ENCODE data around the gene SCART1. TPM values are rescaled to one million over a fixed set of nuclear protein-coding genes. Genes with fewer than 3 reads are reported as not detected.

Gene SCART1
- total and polyA plus RNA-seq, 2 of the 4 experiments (the other 2 are of a cell fraction) = 0.54 to 2.1 TPM

DNA sequence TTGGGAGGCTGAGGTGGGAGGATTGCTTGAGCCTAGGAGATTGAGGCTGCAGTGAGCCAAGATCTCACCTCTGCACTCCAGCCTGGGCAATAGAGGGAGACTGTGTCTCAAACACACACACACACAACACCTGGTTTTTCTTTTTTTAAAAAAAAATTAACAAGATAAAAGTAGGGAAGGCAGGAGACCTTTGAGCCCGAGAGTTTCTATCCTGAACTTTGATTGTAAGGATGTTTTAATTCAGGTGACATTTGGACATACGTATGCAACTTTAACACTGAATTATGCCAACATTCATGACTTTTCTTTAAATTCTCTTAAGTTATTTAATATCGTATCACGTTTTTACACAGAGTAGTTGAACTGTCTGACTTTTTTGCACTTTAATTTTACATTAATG is 61.7 kb downstream of the SCART1 start:
- in situ Hi-C loops (cut with MboI; ENCODE audit: low sequenced_read_pairs) = no loop called here
- no peaks in the 10 kb centered on the region for H3K36me3 ChIP-seq (ENCODE audit: control insufficient read depth, insufficient read depth, low read length)
- no peak overlapping the region for H4K5ac ChIP-seq (ENCODE audit: low read depth, low read length)
- H3K4me3 ChIP-seq (ENCODE audit: insufficient read depth, low read depth, low read length) = no peak overlapping the region
- H3K9me3 ChIP-seq (ENCODE audit: control insufficient read depth, insufficient read depth, low read length) = no peaks in the 10 kb centered on the region
- no peak overlapping the region for H4K8ac ChIP-seq (ENCODE audit: low read depth in 2 of 2, low read length in 2 of 2)
- ChIA-PET CTCF (no interaction called here), POLR2A (ENCODE audit: unreplicated experiment) (no interaction called here)
- no CpG with 5 or more reads among the region's 4 CpGs for WGBS, 2 experiments (ENCODE audit: extremely low coverage in 2 of 2, insufficient read length in 1 of 2)
- H3K4ac ChIP-seq (ENCODE audit: low read depth, low read length) = no peak overlapping the region
- intact Hi-C loops (cut with micrococcal nuclease) = no loop called here
- no peaks in the 10 kb centered on the region for H3K27me3 ChIP-seq (ENCODE audit: control insufficient read depth, insufficient read depth, low read length)
- no peak overlapping the region for H3K56ac ChIP-seq (ENCODE audit: extremely low read depth, insufficient read depth, low read length)
- H3K18ac ChIP-seq (ENCODE audit: low read depth, low read length) = no peak overlapping the region
- ATAC-seq (ENCODE audit: low read depth) = no peak
- H2BK120ac ChIP-seq (ENCODE audit: low read depth, low read length) = no peak overlapping the region
- DNase-seq = no peak
- H3K27ac ChIP-seq (ENCODE audit: insufficient read depth, low read length) = no peak overlapping the region
- H2BK5ac ChIP-seq (ENCODE audit: low read depth, low read length, poor library complexity, severe bottlenecking) = no peak overlapping the region
- H2BK15ac ChIP-seq (ENCODE audit: low read depth, low read length) = no peak overlapping the region
- H3K4me1 ChIP-seq (ENCODE audit: control insufficient read depth, insufficient read depth, low read length) = no peaks in the 10 kb centered on the region
- TF ChIP-seq RCOR1 (IDR thresholded peaks at IDR 0.05; ENCODE audit: insufficient replicate concordance, low read length) (no peak), NFE2L2 (IDR thresholded peaks at IDR 0.05; ENCODE audit: low read depth, low read length) (no peak), SMC3 (IDR thresholded peaks at IDR 0.05; ENCODE audit: low read depth, low read length) (no peak), RFX5 (IDR thresholded peaks at IDR 0.05; ENCODE audit: low read depth, low read length) (no peak), MXI1 (IDR thresholded peaks at IDR 0.05; ENCODE audit: borderline replicate concordance, low read depth, low read length) (no peak), USF2 (IDR thresholded peaks at IDR 0.05; ENCODE audit: low read depth, low read length) (no peak), POLR2A (IDR thresholded peaks at IDR 0.05; ENCODE audit: low read depth, low read length) (no peak), RAD21 (IDR thresholded peaks at IDR 0.05; ENCODE audit: low read length) (no peak), FOS (IDR thresholded peaks at IDR 0.05; ENCODE audit: low read depth, low read length) (no peak), CEBPB (IDR thresholded peaks at IDR 0.05; ENCODE audit: low read depth, low read length) (no peak), BHLHE40 (IDR thresholded peaks at IDR 0.05; ENCODE audit: low read depth, low read length) (no peak), MAZ (IDR thresholded peaks at IDR 0.05; ENCODE audit: borderline replicate concordance, low read depth, low read length) (no peak), CHD1 (IDR thresholded peaks at IDR 0.05; ENCODE audit: low read depth, low read length) (no peak), MAFK (IDR thresholded peaks at IDR 0.05; ENCODE audit: low read depth, low read length) (no peak)
- TF ChIP-seq, protein P1, sequence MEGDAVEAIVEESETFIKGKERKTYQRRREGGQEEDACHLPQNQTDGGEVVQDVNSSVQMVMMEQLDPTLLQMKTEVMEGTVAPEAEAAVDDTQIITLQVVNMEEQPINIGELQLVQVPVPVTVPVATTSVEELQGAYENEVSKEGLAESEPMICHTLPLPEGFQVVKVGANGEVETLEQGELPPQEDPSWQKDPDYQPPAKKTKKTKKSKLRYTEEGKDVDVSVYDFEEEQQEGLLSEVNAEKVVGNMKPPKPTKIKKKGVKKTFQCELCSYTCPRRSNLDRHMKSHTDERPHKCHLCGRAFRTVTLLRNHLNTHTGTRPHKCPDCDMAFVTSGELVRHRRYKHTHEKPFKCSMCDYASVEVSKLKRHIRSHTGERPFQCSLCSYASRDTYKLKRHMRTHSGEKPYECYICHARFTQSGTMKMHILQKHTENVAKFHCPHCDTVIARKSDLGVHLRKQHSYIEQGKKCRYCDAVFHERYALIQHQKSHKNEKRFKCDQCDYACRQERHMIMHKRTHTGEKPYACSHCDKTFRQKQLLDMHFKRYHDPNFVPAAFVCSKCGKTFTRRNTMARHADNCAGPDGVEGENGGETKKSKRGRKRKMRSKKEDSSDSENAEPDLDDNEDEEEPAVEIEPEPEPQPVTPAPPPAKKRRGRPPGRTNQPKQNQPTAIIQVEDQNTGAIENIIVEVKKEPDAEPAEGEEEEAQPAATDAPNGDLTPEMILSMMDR (conservative IDR thresholded peaks at IDR 0.05; ENCODE audit: low read depth, low read length) = no peak
- dilution Hi-C loops (cut with HindIII; ENCODE audit: low sequenced_read_pairs, unreplicated experiment) = no loop called here
- H2BK20ac ChIP-seq (ENCODE audit: low read depth, low read length) = no peak overlapping the region
- no peak overlapping the region for H3K14ac ChIP-seq (replicated peaks; ENCODE audit: low read depth, low read length)
- H2AK9ac ChIP-seq (replicated peaks; ENCODE audit: low read depth, low read length, poor library complexity) = no peak overlapping the region
- no peak overlapping the region for H2AFZ ChIP-seq (replicated peaks; ENCODE audit: low read length, poor library complexity)
- H2AK5ac ChIP-seq (ENCODE audit: low read depth, low read length) = no peak overlapping the region
- H3K4me2 ChIP-seq (ENCODE audit: low read depth, low read length) = no peak overlapping the region
- no peak overlapping the region for H4K91ac ChIP-seq (ENCODE audit: insufficient read depth, low read depth, low read length)
- no peak overlapping the region for H3K9ac ChIP-seq (ENCODE audit: low read depth, low read length)
- no peaks in the 10 kb centered on the region for H4K20me1 ChIP-seq (ENCODE audit: insufficient read depth, low read length)
- no peak overlapping the region for H3K23ac ChIP-seq (ENCODE audit: low read depth, low read length)
- H3K79me1 ChIP-seq (ENCODE audit: low read depth in 1 of 2, low read length in 2 of 2) = no peaks in the 10 kb centered on the region
- no TSS peak for BruUV-seq (replicated peaks)
- H3K9me1 ChIP-seq (ENCODE audit: insufficient read depth, low read length) = no peaks in the 10 kb centered on the region
